SK-N-SH treated with all-trans-retinoic acid at 6 μM for 48 hours (cell line): ENCODE results near the gene RNU11.
"Not testable (repeated sequence)": the region's sequence is repeated elsewhere in the genome, so short reads cannot be mapped to it uniquely, and the experiment has no call there.

Experiments
- ATAC-seq: fragments of 200-7000 bp; cut with Tn5 transposase; 3 replicates; pipeline ENCODE4 v1.9.1; 2020; ENCODE audit warnings: mild to moderate bottlenecking, moderate library complexity
- ARNTL ChIP-seq: fragments of 450-650 bp; formaldehyde crosslinking; IDR thresholded peaks from 2 replicates; pipeline ENCODE4 v1.5.0; 2020; ENCODE audit warnings: low read depth, mild to moderate bottlenecking, moderate library complexity, borderline replicate concordance
- BACH2 ChIP-seq: fragments of 250-450 bp; sonication (Bioruptor Pico); IDR thresholded peaks from 2 replicates; pipeline ENCODE4 v1.9.0; 2021; ENCODE audit warnings: mild to moderate bottlenecking, borderline replicate concordance
- CSDC2 ChIP-seq: fragments of 250-450 bp; sonication (Bioruptor Pico); IDR thresholded peaks from 2 replicates; pipeline ENCODE4 v1.5.0; 2020; ENCODE audit warnings: mild to moderate bottlenecking, moderate library complexity
- ESRRG ChIP-seq: fragments of 250-450 bp; sonication (Bioruptor Pico); IDR thresholded peaks from 2 replicates; pipeline ENCODE4 v1.6.1; 2021; ENCODE audit warnings: mild to moderate bottlenecking
- ISL1 ChIP-seq: fragments of 250-450 bp; sonication (Bioruptor Pico); IDR thresholded peaks from 2 replicates; pipeline ENCODE4 v2.1.2; 2022; ENCODE audit warnings: mild to moderate bottlenecking, moderate library complexity
- OSR1 ChIP-seq: fragments of 250-450 bp; sonication (Bioruptor Pico); IDR thresholded peaks from 2 replicates; pipeline ENCODE4 v1.8.0; 2022; ENCODE audit warnings: moderate library complexity, mild to moderate bottlenecking, inconsistent platforms
- RARB ChIP-seq: fragments of 250-450 bp; sonication (Bioruptor Pico); IDR thresholded peaks from 2 replicates; pipeline ENCODE4 v1.8.0; 2021; ENCODE audit warnings: mild to moderate bottlenecking, moderate library complexity
- SNAI2 ChIP-seq: fragments of 250-450 bp; sonication (Bioruptor Pico); IDR thresholded peaks from 2 replicates; pipeline ENCODE4 v1.5.0; 2020; ENCODE audit warnings: mild to moderate bottlenecking, moderate library complexity
- TCF4 ChIP-seq: fragments of 250-450 bp; sonication (Bioruptor Pico); IDR thresholded peaks from 2 replicates; pipeline ENCODE4 v1.8.0; 2021; ENCODE audit warnings: mild to moderate bottlenecking, moderate library complexity, borderline replicate concordance
- TOX ChIP-seq: fragments of 250-450 bp; sonication (Bioruptor Pico); IDR thresholded peaks from 2 replicates; pipeline ENCODE4 v1.8.0; 2021; ENCODE audit warnings: mild to moderate bottlenecking, moderate library complexity, borderline replicate concordance
- ZC3H10 ChIP-seq: fragments of 250-450 bp; sonication (Bioruptor Pico); IDR thresholded peaks from 2 replicates; pipeline ENCODE4 v1.5.1; 2021; ENCODE audit warnings: mild to moderate bottlenecking, moderate library complexity
- ZFP3 ChIP-seq: fragments of 250-450 bp; sonication (Bioruptor Pico); IDR thresholded peaks from 2 replicates; pipeline ENCODE4 v1.5.0; 2020; ENCODE audit warnings: mild to moderate bottlenecking, moderate library complexity
- ZFP30 ChIP-seq: fragments of 450-650 bp; formaldehyde crosslinking; IDR thresholded peaks from 2 replicates; pipeline ENCODE4 v1.5.0; 2022; ENCODE audit warnings: mild to moderate bottlenecking, moderate library complexity
- ZNF565 ChIP-seq: fragments of 450-650 bp; formaldehyde crosslinking; conservative IDR thresholded peaks from 2 replicates; pipeline ENCODE4 v1.5.0; 2020; ENCODE audit warnings: low read depth, mild to moderate bottlenecking, moderate library complexity
- ZNF70 ChIP-seq: fragments of 450-650 bp; formaldehyde crosslinking; IDR thresholded peaks from 2 replicates; pipeline ENCODE4 v1.5.0; 2020; ENCODE audit warnings: mild to moderate bottlenecking, moderate library complexity
- ZNF8 ChIP-seq: fragments of 450-650 bp; formaldehyde crosslinking; IDR thresholded peaks from 2 replicates; pipeline ENCODE4 v1.5.0; 2020; ENCODE audit warnings: mild to moderate bottlenecking, moderate library complexity
- TF ChIP-seq, protein P1 (sequence below): fragments of 250-450 bp; sonication (Bioruptor Pico); IDR thresholded peaks from 2 replicates; pipeline ENCODE4 v1.8.0; 2020; ENCODE audit warnings: mild to moderate bottlenecking, moderate library complexity, borderline replicate concordance
- TF ChIP-seq, protein P2 (sequence below): fragments of 250-450 bp; sonication (Bioruptor Pico); IDR thresholded peaks from 2 replicates; pipeline ENCODE4 v1.5.0; 2020; ENCODE audit warnings: mild to moderate bottlenecking, moderate library complexity
- TF ChIP-seq, protein P3 (sequence below): fragments of 250-450 bp; sonication (Bioruptor Pico); IDR thresholded peaks from 2 replicates; pipeline ENCODE4 v1.8.0; 2021; ENCODE audit warnings: low read depth, mild to moderate bottlenecking, moderate library complexity, borderline replicate concordance
- TF ChIP-seq, protein P4 (sequence below): fragments of 250-450 bp; sonication (Bioruptor Pico); IDR thresholded peaks from 2 replicates; pipeline ENCODE4 v1.5.1; 2020; ENCODE audit warnings: low read depth, mild to moderate bottlenecking, moderate library complexity
- TF ChIP-seq, protein P5 (sequence below): fragments of 250-450 bp; sonication (Bioruptor Pico); IDR thresholded peaks from 2 replicates; pipeline ENCODE4 v1.5.1; 2021; ENCODE audit warnings: mild to moderate bottlenecking, moderate library complexity

Gene RNU11

DNA sequence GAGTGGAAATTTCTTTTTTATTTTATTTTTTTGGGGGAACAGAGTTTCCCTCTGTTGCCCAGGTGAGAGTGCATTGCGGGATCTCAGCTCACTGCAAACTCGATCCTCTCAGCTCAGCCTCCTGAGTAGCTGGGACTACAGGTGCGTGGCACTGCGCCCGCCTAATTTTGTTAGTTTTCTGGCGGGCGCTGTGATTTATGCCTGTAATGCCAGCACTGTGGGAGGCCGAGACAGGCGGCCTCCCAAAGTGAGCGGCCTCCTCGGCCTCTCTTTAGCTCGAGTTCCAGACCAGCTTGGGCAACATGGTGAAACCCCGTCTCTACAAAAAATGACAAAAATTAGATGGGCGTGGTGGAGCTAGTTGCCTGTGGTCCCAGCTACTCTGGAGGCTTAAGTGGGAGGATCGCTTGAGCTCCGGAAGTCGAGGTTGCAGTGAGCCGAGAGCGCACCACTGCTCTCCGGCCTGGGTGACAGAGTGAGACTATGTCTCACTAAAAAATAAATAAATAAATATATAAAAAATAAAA is 22.9 kb downstream of the RNU11 start:
- no peak for TF ChIP-seq ARNTL (CRISPR knock-in tag)
- TF ChIP-seq TOX: no peak
- no peak for ATAC-seq

DNA sequence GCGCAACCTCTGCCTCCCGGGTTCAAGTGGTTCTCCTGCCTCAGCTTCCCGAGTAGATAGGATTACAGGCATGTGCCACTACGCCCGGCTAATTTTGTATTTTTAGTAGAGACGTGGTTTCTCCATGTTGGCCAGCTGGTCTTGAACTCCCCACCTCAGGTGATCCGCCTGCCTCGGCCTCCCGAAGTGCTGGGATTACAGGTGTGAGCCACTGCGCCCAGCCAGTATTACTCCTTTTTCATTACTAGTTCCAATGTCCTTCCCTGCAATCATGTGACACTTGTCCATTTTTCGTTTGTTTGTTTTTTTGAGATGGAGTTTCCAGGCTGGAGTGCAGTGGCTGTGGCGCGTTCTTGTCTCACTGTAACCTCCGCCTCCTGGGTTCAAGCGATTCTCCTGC is 24.6 kb downstream of the RNU11 start:
- ATAC-seq: not testable (repeated sequence)

DNA sequence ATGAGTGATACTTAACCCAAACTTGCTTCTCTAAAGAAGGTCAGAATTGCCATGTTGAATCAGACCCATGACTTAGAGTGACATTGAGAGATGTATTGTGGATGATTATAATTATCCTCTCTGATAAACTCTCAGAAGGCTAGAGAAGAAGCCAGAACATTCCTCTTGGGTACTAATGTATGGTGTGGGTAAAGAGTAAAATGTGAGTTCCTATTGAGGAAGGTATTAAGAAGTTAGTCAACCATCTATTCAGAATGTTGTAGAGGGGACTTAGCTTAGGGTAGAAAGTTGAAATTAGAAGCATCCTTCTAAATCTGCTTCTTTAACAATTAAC is 27.5 kb downstream of the RNU11 start:
- TF ChIP-seq ISL1 (no peak), ZFP3 (CRISPR knock-in tag) (no peak), ZFP30 (no peak), RARB (CRISPR knock-in tag) (no peak), TCF4 (no peak), TOX (no peak), ZNF8 (CRISPR knock-in tag) (no peak), ESRRG (CRISPR knock-in tag) (no peak), ZC3H10 (CRISPR knock-in tag) (no peak), CSDC2 (CRISPR knock-in tag) (no peak), ZNF70 (CRISPR knock-in tag) (no peak), SNAI2 (CRISPR knock-in tag) (no peak), OSR1 (CRISPR knock-in tag) (no peak), ZNF565 (no peak), BACH2 (CRISPR knock-in tag) (no peak)
- TF ChIP-seq, protein P1, sequence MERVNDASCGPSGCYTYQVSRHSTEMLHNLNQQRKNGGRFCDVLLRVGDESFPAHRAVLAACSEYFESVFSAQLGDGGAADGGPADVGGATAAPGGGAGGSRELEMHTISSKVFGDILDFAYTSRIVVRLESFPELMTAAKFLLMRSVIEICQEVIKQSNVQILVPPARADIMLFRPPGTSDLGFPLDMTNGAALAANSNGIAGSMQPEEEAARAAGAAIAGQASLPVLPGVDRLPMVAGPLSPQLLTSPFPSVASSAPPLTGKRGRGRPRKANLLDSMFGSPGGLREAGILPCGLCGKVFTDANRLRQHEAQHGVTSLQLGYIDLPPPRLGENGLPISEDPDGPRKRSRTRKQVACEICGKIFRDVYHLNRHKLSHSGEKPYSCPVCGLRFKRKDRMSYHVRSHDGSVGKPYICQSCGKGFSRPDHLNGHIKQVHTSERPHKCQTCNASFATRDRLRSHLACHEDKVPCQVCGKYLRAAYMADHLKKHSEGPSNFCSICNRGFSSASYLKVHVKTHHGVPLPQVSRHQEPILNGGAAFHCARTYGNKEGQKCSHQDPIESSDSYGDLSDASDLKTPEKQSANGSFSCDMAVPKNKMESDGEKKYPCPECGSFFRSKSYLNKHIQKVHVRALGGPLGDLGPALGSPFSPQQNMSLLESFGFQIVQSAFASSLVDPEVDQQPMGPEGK: no peak
- TF ChIP-seq, protein P2, sequence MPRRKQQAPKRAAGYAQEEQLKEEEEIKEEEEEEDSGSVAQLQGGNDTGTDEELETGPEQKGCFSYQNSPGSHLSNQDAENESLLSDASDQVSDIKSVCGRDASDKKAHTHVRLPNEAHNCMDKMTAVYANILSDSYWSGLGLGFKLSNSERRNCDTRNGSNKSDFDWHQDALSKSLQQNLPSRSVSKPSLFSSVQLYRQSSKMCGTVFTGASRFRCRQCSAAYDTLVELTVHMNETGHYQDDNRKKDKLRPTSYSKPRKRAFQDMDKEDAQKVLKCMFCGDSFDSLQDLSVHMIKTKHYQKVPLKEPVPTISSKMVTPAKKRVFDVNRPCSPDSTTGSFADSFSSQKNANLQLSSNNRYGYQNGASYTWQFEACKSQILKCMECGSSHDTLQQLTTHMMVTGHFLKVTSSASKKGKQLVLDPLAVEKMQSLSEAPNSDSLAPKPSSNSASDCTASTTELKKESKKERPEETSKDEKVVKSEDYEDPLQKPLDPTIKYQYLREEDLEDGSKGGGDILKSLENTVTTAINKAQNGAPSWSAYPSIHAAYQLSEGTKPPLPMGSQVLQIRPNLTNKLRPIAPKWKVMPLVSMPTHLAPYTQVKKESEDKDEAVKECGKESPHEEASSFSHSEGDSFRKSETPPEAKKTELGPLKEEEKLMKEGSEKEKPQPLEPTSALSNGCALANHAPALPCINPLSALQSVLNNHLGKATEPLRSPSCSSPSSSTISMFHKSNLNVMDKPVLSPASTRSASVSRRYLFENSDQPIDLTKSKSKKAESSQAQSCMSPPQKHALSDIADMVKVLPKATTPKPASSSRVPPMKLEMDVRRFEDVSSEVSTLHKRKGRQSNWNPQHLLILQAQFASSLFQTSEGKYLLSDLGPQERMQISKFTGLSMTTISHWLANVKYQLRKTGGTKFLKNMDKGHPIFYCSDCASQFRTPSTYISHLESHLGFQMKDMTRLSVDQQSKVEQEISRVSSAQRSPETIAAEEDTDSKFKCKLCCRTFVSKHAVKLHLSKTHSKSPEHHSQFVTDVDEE: no peak
- TF ChIP-seq, protein P3, sequence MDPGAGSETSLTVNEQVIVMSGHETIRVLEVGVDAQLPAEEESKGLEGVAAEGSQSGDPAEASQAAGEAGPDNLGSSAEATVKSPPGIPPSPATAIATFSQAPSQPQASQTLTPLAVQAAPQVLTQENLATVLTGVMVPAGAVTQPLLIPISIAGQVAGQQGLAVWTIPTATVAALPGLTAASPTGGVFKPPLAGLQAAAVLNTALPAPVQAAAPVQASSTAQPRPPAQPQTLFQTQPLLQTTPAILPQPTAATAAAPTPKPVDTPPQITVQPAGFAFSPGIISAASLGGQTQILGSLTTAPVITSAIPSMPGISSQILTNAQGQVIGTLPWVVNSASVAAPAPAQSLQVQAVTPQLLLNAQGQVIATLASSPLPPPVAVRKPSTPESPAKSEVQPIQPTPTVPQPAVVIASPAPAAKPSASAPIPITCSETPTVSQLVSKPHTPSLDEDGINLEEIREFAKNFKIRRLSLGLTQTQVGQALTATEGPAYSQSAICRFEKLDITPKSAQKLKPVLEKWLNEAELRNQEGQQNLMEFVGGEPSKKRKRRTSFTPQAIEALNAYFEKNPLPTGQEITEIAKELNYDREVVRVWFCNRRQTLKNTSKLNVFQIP: no peak
- TF ChIP-seq, protein P4, sequence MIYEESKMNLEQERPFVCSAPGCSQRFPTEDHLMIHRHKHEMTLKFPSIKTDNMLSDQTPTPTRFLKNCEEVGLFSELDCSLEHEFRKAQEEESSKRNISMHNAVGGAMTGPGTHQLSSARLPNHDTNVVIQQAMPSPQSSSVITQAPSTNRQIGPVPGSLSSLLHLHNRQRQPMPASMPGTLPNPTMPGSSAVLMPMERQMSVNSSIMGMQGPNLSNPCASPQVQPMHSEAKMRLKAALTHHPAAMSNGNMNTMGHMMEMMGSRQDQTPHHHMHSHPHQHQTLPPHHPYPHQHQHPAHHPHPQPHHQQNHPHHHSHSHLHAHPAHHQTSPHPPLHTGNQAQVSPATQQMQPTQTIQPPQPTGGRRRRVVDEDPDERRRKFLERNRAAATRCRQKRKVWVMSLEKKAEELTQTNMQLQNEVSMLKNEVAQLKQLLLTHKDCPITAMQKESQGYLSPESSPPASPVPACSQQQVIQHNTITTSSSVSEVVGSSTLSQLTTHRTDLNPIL (CRISPR knock-in tag): no peak
- TF ChIP-seq, protein P5, sequence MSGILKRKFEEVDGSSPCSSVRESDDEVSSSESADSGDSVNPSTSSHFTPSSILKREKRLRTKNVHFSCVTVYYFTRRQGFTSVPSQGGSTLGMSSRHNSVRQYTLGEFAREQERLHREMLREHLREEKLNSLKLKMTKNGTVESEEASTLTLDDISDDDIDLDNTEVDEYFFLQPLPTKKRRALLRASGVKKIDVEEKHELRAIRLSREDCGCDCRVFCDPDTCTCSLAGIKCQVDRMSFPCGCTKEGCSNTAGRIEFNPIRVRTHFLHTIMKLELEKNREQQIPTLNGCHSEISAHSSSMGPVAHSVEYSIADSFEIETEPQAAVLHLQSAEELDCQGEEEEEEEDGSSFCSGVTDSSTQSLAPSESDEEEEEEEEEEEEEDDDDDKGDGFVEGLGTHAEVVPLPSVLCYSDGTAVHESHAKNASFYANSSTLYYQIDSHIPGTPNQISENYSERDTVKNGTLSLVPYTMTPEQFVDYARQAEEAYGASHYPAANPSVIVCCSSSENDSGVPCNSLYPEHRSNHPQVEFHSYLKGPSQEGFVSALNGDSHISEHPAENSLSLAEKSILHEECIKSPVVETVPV: no peak
- ATAC-seq: no peak

DNA sequence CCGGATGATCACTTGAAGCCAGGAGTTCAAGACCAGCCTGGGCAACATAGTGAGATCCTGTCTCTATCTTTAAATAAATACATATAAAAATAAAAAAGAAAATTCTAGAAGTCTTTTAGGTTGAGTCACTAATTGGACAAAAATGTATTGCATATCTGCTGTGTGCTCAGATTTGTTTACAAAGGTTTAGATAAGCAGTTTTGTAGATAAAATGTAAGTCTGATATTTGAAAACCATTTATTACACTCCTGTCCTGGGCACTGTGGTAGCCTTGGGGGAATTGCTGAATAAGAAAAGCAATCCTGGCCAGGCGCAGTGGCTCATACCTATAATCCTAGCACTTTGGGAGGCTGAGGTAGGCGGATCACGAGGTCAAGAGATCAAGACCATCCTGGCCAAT is 31.8 kb downstream of the RNU11 start:
- ATAC-seq: no peak
- TF ChIP-seq ZNF565: no peak
- TF ChIP-seq, protein P2: no peak
- no peak for TF ChIP-seq ESRRG (CRISPR knock-in tag)
- no peak for TF ChIP-seq SNAI2 (CRISPR knock-in tag)
- TF ChIP-seq ZC3H10 (CRISPR knock-in tag): no peak
- TF ChIP-seq, protein P1: no peak
- TF ChIP-seq, protein P3: no peak
- no peak for TF ChIP-seq ZNF8 (CRISPR knock-in tag)
- TF ChIP-seq RARB (CRISPR knock-in tag): no peak
